ENCODE data around the gene NHLRC2. TPM values are rescaled to one million over a fixed set of nuclear protein-coding genes. Genes with fewer than 3 reads are reported as not detected.

NHLRC2 gene
- total RNA-seq, 1 donor = 18.6 TPM

GRCh38 chr10:113961182-113962031 is 106.9 kb downstream of the NHLRC2 start:
- DNase-seq (ENCODE audit: low read depth) = no peak

GRCh38 chr10:113965077-113965476 is 110.6 kb downstream of the NHLRC2 start:
- TF ChIP-seq CTCF (IDR thresholded peaks at IDR 0.05; ENCODE audit: insufficient read depth, low read depth, low read length) = no peak
- no peak for DNase-seq (ENCODE audit: low read depth)
- no peak overlapping the region for H3K4me3 ChIP-seq (ENCODE audit: low read depth, low read length)

More at GRCh38 chr10:113961182-113962031, 106.9 kb downstream of the NHLRC2 start:
- TF ChIP-seq CTCF (IDR thresholded peaks at IDR 0.05; ENCODE audit: insufficient read depth, low read depth, low read length) = no peak
- H3K4me3 ChIP-seq (ENCODE audit: low read depth, low read length) = no peak overlapping the region

GRCh38 chr10:113965683-113966082 is 111.2 kb downstream of the NHLRC2 start:
- no peak for DNase-seq (ENCODE audit: low read depth)
- no peak for TF ChIP-seq CTCF (IDR thresholded peaks at IDR 0.05; ENCODE audit: insufficient read depth, low read depth, low read length)
- H3K4me3 ChIP-seq (ENCODE audit: low read depth, low read length) = no peak overlapping the region

Small RNAs within 50 kb of the gene (small RNA-seq; reads per million reads assigned to genes)
- gene RF00560 = not detected

Other genes with a start within 250 kb of the NHLRC2 start
- under 0.01 TPM in 1 of 2 replicates, not detected in the other for gene NRAP, start 190.6 kb upstream of the NHLRC2 start, total RNA-seq
- gene CASP7, start 174.7 kb upstream of the NHLRC2 start, total RNA-seq = 24.8 and 35.4 TPM in 2 replicates
- under 0.01 TPM in 1 of 2 replicates, not detected in the other for gene PLEKHS1, start 103.0 kb upstream of the NHLRC2 start, total RNA-seq
- gene DCLRE1A, start 579 bp upstream of the NHLRC2 start, total RNA-seq = 4.2 and 6.5 TPM in 2 replicates
- gene ADRB1, start 189.2 kb downstream of the NHLRC2 start, total RNA-seq = not detected in 2 replicates